Endothelial cell of umbilical vein (primary cell): Measurements from ENCODE around the gene CELSR1. TPM values are rescaled to one million over a fixed set of nuclear protein-coding genes. Genes with fewer than 3 reads are reported as not detected.

ENCODE experiments used
- BruUV-seq: library from RNA; stranded (reverse); fragments of 400-500 nt; replicated peaks from 2 replicates; lab custom pipeline; 2021; lab: Mats Ljungman, UMichigan
- CTCF ChIA-PET: fragments of 300-600, 350-600 bp; sonication (Branson Sonifier 250); formaldehyde crosslinking; loops from one replicate; lab custom pipeline; 2021; ENCODE audit warnings: antibody characterized with exemption, inconsistent platforms; lab: Charles Lee
- POLR2A ChIA-PET: fragments of 300-600, 350-600 bp; sonication (Branson Sonifier 250); formaldehyde crosslinking; loops from one replicate; lab custom pipeline; 2021; ENCODE audit warnings: antibody characterized with exemption, inconsistent platforms; lab: Charles Lee
- DNase-seq: peaks from one replicate; pipeline ENCODE4 v3.0.0-alpha.2; 2011; ENCODE audit warnings: low read depth, low spot score
- FAIRE-seq: peaks from 2 replicates; lab custom pipeline; 2011; peaks lifted over from hg19 to GRCh38; lab: Jason Lieb, UNC
- H2AFZ ChIP-seq: 2 replicates; pipeline ENCODE4 v1.6.0; 2012; ENCODE audit warnings: low read depth, low read length, control low read depth, inconsistent platforms
- H3K27ac ChIP-seq: 2 replicates; pipeline ENCODE4 v1.5.1; 2011; ENCODE audit warnings: low read depth, mild to moderate bottlenecking, control low read depth, low read length, moderate library complexity; ENCODE audit not compliant: insufficient read depth
- H3K27me3 ChIP-seq, 2 experiments: 2 replicates each; pipeline versions ENCODE4 v1.6.0 to v1.6.1; 2011; ENCODE audit warnings: low read length in 2 of 2, mixed read lengths in 1 of 2; ENCODE audit not compliant: control insufficient read depth in 2 of 2, insufficient read depth in 2 of 2
- H3K36me3 ChIP-seq, 2 experiments: 2 replicates in 1 of 2; 3 replicates in 1 of 2; pipeline ENCODE4 v1.5.1; 2011; ENCODE audit warnings: low read length in 2 of 2, mild to moderate bottlenecking in 1 of 2, moderate library complexity in 1 of 2; ENCODE audit not compliant: control insufficient read depth in 2 of 2, insufficient read depth in 2 of 2; ENCODE audit errors: extremely low read depth in 1 of 2
- H3K4me1 ChIP-seq: 3 replicates; pipeline ENCODE4 v1.5.1; 2011; ENCODE audit warnings: mild to moderate bottlenecking, low read length; ENCODE audit not compliant: control insufficient read depth, insufficient read depth; ENCODE audit errors: extremely low read depth
- H3K4me2 ChIP-seq: 2 replicates; pipeline ENCODE4 v1.6.1; 2011; ENCODE audit warnings: low read length, control low read depth, mixed read lengths; ENCODE audit not compliant: insufficient read depth
- H3K4me3 ChIP-seq, 3 experiments: fragments of 200-600 bp in 1 of 3; sonication (generic), shearing (Covaris generic) in 1 of 3; replicated peaks in 1 of 3; 2 replicates each; pipeline ENCODE4 v1.5.1; 2011 to 2016; ENCODE audit warnings: control low read depth in 3 of 3, low read length in 3 of 3, mild to moderate bottlenecking in 2 of 3, inconsistent platforms in 1 of 3, low read depth in 1 of 3, moderate library complexity in 1 of 3; ENCODE audit not compliant: insufficient read depth in 1 of 3
- H3K79me2 ChIP-seq: 2 replicates; pipeline ENCODE4 v1.6.0; 2012; ENCODE audit warnings: low read length, inconsistent platforms; ENCODE audit not compliant: control insufficient read depth, insufficient read depth
- H3K9ac ChIP-seq: replicated peaks from 2 replicates; pipeline ENCODE3; 2011; ENCODE audit warnings: low read length, control low read depth; ENCODE audit not compliant: insufficient read depth; ENCODE audit errors: extremely low read depth
- H3K9me1 ChIP-seq: replicated peaks from 3 replicates; pipeline ENCODE4 v1.6.0; 2011; ENCODE audit warnings: mild to moderate bottlenecking, low read length; ENCODE audit not compliant: control insufficient read depth, insufficient read depth; ENCODE audit errors: extremely low read depth
- H3K9me3 ChIP-seq: replicated peaks from 2 replicates; pipeline ENCODE4 v1.5.1; 2012; ENCODE audit warnings: low read length, inconsistent platforms; ENCODE audit not compliant: control insufficient read depth, insufficient read depth
- H4K20me1 ChIP-seq: replicated peaks from 2 replicates; pipeline ENCODE3; 2011; ENCODE audit warnings: mild to moderate bottlenecking, low read length; ENCODE audit not compliant: control insufficient read depth, insufficient read depth; ENCODE audit errors: extremely low read depth
- EZH2 ChIP-seq: IDR thresholded peaks from 2 replicates; pipeline ENCODE4 v1.6.1; 2012; ENCODE audit warnings: borderline replicate concordance, low read depth, mild to moderate bottlenecking, moderate library complexity, low read length, inconsistent platforms; ENCODE audit not compliant: severe bottlenecking
- FOS ChIP-seq: IDR thresholded peaks from 2 replicates; pipeline ENCODE4 v1.6.1; 2011; ENCODE audit warnings: mild to moderate bottlenecking, low read length, moderate library complexity, borderline replicate concordance; ENCODE audit not compliant: insufficient read depth
- GATA2 ChIP-seq: IDR thresholded peaks from 2 replicates; pipeline ENCODE4 v1.7.0; 2011; ENCODE audit warnings: low read depth, mild to moderate bottlenecking, moderate library complexity, mixed read lengths, low read length; ENCODE audit not compliant: insufficient read length, insufficient read depth
- JUN ChIP-seq: IDR thresholded peaks from 2 replicates; pipeline ENCODE4 v1.6.1; 2011; ENCODE audit warnings: borderline replicate concordance, low read depth; ENCODE audit not compliant: insufficient read length, insufficient read depth
- MYC ChIP-seq: IDR thresholded peaks from one replicate; pipeline ENCODE4 v1.6.1; 2011; ENCODE audit warnings: mild to moderate bottlenecking, low read depth, low read length
- POLR2A ChIP-seq: IDR thresholded peaks from 2 replicates; pipeline ENCODE4 v1.6.1; 2012; ENCODE audit warnings: low read depth, mild to moderate bottlenecking, control low read depth, low read length
- POLR2AphosphoS5 ChIP-seq: IDR thresholded peaks from 2 replicates; pipeline ENCODE4 v1.6.1; 2012; ENCODE audit warnings: low read depth, mild to moderate bottlenecking, control low read depth, low read length, moderate library complexity; ENCODE audit not compliant: insufficient read depth
- dilution Hi-C: fragments of 300-500 bp; cut with MboI; formaldehyde crosslinking; loops from one replicate; pipeline ENCODE4 v1.15.0; 2019; ENCODE audit warnings: low sequenced_read_pairs; ENCODE audit not compliant: extremely low pct_ligation_motif_present
- intact Hi-C: fragments of 100-400 bp; cut with micrococcal nuclease; formaldehyde crosslinking; loops from one replicate; pipeline ENCODE4 v1.10.0; 2022
- polyA plus RNA-seq, 4 experiments: library from polyadenylated mRNA; depleted of rRNA in 3 of 4; stranded (reverse) in 3 of 4; unstranded in 1 of 4; fragments of >200 nt; gene quantifications; 2 replicates each; pipeline versions ENCODE4 v1.2.1 to v1.2.3, GENCODE V29; 2011 to 2012; ENCODE audit warnings: missing spikeins in 1 of 4
- total RNA-seq: library from RNA; stranded (reverse); gene quantifications from 2 replicates; pipeline ENCODE4 v1.2.3, GENCODE V29; 2021
- TF ChIP-seq, protein P1 (sequence below), 2 donors: IDR thresholded peaks; 1 replicate in 1 of 2; 2 replicates in 1 of 2; pipeline ENCODE4 v1.5.1; 2011; ENCODE audit warnings: low read length in 2 of 2, mild to moderate bottlenecking in 2 of 2, moderate library complexity in 2 of 2, control low read depth in 1 of 2, inconsistent platforms in 1 of 2, low read depth in 1 of 2; ENCODE audit not compliant: insufficient read depth in 1 of 2; ENCODE audit errors: extremely low read depth in 1 of 2
- TF ChIP-seq, protein P2 (sequence below): IDR thresholded peaks from 2 replicates; pipeline ENCODE4 v1.6.1; 2011; ENCODE audit not compliant: insufficient read depth, insufficient read length

The CELSR1 gene
- total and polyA plus RNA-seq, 2 donors (not counting 3 experiments of a cell fraction or from before 2014, with no cell fraction given), result 3.7 to 5.4 TPM

DNA sequence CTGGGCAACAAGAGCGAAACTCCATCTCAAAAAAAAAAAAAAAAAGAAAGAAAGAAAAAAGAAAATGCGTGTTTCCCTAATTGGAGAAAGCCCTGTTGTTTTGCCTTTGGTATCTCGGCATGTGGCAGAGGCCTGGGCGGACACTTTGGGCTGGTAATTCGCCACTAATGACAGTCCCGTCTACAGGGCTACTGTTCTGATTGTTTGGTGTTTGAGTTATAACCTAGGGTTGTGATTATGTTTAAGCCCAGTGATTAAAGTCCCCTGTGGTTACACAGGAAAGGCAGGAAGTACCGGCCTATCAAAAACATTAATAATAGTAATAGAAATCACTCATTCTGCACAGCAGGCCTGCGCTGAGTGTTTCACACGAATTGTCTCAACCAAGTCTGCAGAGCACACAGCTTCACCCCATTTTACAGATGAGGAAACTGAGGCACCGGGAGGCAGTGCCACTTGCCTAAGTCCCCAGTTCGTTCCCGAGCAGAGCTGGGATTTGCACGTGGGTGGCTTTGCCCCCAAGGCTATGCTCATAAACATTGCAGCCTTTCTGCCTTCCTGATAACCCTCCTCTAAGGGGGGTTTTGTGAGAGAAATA lies 43.6 kb upstream of the CELSR1 start:
- no peak for TF ChIP-seq POLR2AphosphoS5
- TF ChIP-seq, protein P1, sequence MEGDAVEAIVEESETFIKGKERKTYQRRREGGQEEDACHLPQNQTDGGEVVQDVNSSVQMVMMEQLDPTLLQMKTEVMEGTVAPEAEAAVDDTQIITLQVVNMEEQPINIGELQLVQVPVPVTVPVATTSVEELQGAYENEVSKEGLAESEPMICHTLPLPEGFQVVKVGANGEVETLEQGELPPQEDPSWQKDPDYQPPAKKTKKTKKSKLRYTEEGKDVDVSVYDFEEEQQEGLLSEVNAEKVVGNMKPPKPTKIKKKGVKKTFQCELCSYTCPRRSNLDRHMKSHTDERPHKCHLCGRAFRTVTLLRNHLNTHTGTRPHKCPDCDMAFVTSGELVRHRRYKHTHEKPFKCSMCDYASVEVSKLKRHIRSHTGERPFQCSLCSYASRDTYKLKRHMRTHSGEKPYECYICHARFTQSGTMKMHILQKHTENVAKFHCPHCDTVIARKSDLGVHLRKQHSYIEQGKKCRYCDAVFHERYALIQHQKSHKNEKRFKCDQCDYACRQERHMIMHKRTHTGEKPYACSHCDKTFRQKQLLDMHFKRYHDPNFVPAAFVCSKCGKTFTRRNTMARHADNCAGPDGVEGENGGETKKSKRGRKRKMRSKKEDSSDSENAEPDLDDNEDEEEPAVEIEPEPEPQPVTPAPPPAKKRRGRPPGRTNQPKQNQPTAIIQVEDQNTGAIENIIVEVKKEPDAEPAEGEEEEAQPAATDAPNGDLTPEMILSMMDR (IDR thresholded peaks at IDR 0.05; ENCODE audit: extremely low read depth in 1 of 2, insufficient read depth in 1 of 2, low read depth in 1 of 2, low read length in 2 of 2), result no peak
- H3K4me1 ChIP-seq, result peaks cover 11% of the 10 kb centered on the region
- H3K4me3 ChIP-seq, result no peak overlapping the region
- H3K79me2 ChIP-seq, result no peaks in the 10 kb centered on the region
- no peak overlapping the region for H3K4me2 ChIP-seq
- no peaks in the 10 kb centered on the region for H3K27me3 ChIP-seq
- ChIA-PET POLR2A (no interaction called here), CTCF (no interaction called here)
- intact Hi-C loops, result no loop called here
- no peaks in the 10 kb centered on the region for H3K36me3 ChIP-seq
- H3K27ac ChIP-seq, result no peak overlapping the region
- no peak overlapping the region for H3K9ac ChIP-seq
- no TSS peak for BruUV-seq
- no peaks in the 10 kb centered on the region for H3K9me3 ChIP-seq
- DNase-seq, result no peak
- dilution Hi-C loops, result no loop called here
- no peaks in the 10 kb centered on the region for H3K9me1 ChIP-seq
- FAIRE-seq, result no peak
- H4K20me1 ChIP-seq, result no peaks in the 10 kb centered on the region
- H2AFZ ChIP-seq, result no peak overlapping the region

DNA sequence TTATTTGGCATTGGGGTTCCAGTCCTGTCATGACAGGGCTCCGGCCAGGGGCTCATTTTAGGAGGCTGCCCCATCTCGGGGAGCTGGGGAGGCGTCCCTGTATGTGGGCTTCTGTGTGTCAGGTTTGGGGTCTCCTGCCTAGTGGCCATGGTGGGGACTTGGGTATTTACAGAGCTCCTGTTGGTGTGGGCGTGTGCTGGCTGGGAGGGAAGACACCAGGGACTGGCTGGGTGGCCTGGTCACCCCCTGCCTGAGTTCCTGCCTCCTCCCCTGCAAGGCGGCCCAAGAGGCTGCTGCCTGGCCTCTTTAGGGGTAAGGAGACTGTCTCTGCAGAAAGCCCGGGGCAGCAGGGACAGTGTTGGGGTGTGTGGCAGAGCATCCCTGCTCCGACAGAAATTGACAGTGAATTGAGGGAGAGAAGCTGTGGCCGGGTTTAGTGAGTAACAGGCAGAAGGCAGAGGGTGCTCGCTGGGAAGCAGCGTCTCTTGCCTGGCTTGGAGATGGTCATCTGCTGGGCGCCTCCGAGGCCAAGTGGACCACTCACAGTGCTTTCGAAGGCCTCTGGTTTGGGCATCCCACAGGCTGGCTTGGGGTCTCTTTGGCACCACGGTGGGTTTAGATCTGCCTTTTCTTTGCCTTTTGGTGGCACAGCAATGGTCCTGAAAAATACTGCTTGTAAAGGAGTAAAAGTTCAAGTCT lies 42.5 kb upstream of the CELSR1 start:
- H3K9me3 ChIP-seq, result no peaks in the 10 kb centered on the region
- dilution Hi-C loops, result no loop called here
- no peak overlapping the region for H3K4me3 ChIP-seq
- no peak overlapping the region for H3K4me2 ChIP-seq
- ChIA-PET POLR2A (no interaction called here), CTCF (no interaction called here)
- no peaks in the 10 kb centered on the region for H3K9me1 ChIP-seq
- H3K27me3 ChIP-seq, result no peaks in the 10 kb centered on the region
- TF ChIP-seq, protein P1 (IDR thresholded peaks at IDR 0.05; ENCODE audit: extremely low read depth in 1 of 2, insufficient read depth in 1 of 2, low read depth in 1 of 2, low read length in 2 of 2), result no peak
- TF ChIP-seq EZH2, result no peak
- TF ChIP-seq POLR2A, result no peak
- no peak for TF ChIP-seq GATA2
- no peak for TF ChIP-seq POLR2AphosphoS5
- TF ChIP-seq JUN, result no peak
- TF ChIP-seq MYC, result no peak
- TF ChIP-seq, protein P2, sequence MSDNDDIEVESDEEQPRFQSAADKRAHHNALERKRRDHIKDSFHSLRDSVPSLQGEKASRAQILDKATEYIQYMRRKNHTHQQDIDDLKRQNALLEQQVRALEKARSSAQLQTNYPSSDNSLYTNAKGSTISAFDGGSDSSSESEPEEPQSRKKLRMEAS, result no peak
- TF ChIP-seq FOS, result no peak
- H3K36me3 ChIP-seq, result no peaks in the 10 kb centered on the region
- intact Hi-C loops, result no loop called here
- H2AFZ ChIP-seq, result no peak overlapping the region
- no peaks in the 10 kb centered on the region for H4K20me1 ChIP-seq
- peaks cover 19% of the 10 kb centered on the region for H3K4me1 ChIP-seq
- H3K27ac ChIP-seq, result no peak overlapping the region
- H3K79me2 ChIP-seq, result no peaks in the 10 kb centered on the region
- no TSS peak for BruUV-seq
- FAIRE-seq, result no peak
- no peak for DNase-seq
- H3K9ac ChIP-seq, result no peak overlapping the region
